ENCODE results near the gene FNDC4.
"Not testable (repeated sequence)": the region's sequence is repeated elsewhere in the genome, so short reads cannot be mapped to it uniquely, and the experiment has no call there.

Gene FNDC4, protein sequence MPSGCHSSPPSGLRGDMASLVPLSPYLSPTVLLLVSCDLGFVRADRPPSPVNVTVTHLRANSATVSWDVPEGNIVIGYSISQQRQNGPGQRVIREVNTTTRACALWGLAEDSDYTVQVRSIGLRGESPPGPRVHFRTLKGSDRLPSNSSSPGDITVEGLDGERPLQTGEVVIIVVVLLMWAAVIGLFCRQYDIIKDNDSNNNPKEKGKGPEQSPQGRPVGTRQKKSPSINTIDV

DNA sequence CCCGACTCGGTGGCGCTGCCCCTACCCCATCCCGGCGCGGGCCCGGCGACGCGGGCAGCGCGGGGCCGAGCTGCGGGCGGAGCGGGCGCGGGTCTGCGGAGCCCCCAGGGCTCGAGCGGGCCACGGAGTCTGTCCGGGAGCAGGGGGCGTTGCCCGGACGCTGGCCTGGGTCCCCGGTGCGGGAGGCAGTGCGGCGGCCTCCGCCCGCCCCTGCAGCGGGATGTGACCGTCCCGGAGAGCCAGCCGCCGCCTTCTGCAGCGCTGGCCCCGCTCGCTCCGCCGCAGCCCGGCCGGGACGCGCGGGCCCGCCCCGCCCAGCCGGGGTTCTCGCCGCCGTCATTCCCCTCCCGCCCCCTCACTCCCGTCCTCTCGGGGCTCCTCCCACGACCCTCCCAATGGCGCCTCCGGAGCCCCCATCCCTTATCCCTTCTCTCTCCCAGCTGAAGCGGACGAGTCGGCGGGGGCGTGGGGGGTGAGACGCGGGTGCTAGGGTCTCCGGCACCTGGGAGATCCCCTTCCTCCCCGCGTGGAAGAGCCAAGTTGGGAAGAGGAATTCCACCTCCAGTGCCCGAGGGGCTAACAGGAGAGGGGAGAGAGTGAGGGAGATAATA, at the start of gene FNDC4:
Gene FNDC4, minus strand, starts transcription at position 257 of the 611 bp plus-strand sequence. CDS start 521 bp downstream, outside the sequence.
- DNase-seq, result no peak

- no peak for DNase-seq
These were observed 49.3 kb upstream of the FNDC4 start for GRCh38 chr2:27544143-27544821.

- not testable (repeated sequence) for DNase-seq
These were observed 44.6 kb upstream of the FNDC4 start for GRCh38 chr2:27539649-27540048.

DNA sequence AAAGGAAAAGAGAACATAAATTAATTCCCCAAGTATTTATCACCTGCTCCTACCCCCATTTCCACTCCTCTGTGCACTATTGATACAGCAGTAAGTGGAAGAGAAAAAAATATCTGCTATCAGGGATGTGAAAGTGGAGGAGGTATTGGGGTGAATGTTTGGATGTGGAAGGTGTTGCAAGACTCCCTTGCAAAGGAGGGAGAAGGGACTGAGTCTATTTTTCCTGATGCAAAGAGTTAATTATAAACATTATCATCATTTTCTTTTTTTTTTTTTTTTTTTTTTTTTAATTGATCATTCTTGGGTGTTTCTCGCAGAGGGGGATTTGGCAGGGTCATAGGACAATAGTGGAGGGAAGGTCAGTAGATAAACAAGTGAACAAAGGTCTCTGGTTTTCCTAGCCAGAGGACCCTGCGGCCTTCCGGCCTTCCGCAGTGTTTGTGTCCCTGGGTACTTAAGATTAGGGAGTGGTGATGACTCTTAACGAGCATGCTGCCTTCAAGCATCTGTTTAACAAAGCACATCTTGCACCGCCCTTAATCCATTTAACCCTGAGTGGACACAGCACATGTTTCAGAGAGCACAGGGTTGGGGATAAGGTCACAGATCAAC, 43.9 kb upstream of the FNDC4 start:
- not testable (repeated sequence) for DNase-seq

DNA sequence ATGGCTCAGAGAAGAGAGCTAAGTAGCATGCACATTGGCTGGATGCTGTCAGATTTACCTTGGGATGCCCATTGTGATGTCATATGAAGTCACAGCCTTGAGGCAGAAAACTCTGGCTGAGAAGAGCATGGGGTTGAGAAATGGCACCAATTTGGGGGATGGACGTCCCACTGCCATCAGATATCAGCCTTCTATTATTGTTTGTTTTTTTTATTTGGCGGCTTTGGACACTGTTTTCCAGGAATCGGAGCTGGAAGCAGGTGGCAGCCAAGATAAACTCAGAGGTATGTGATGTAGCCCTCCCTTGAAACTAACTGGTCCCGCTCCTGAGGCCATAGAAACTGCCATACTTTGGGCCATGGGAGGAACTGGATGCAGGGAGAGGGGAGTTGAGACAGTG, 42.3 kb upstream of the FNDC4 start:
- no peak for DNase-seq

- no peak for DNase-seq
These were observed 37.0 kb upstream of the FNDC4 start for GRCh38 chr2:27531983-27532382.

GRCh38 chr2:27527182-27527581, 32.2 kb upstream of the FNDC4 start:
- no peak for DNase-seq

- no peak for DNase-seq
These were observed 27.5 kb upstream of the FNDC4 start for GRCh38 chr2:27522400-27522945.

DNA sequence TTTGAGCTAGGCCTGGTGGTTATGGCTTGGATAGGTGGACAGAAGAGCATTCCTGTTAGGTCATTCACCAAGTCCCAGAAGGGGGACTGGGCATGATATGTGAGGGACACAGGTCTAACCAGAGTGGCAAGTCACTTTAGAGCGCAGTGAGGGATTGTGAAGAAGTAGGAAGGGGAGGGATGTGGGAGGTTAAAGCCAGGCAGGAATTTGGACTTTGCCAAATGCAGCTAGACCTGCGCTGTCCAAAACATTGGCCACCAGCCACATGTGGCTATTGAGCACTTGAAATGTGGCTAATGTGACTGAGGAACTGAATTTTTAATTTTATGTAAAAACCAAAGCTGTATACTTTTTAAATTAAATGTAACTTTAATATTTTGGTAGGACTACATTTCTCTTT, 25.3 kb upstream of the FNDC4 start:
- no peak for DNase-seq

- no peak for DNase-seq
These were observed 23.7 kb upstream of the FNDC4 start for GRCh38 chr2:27518782-27519113.

DNA sequence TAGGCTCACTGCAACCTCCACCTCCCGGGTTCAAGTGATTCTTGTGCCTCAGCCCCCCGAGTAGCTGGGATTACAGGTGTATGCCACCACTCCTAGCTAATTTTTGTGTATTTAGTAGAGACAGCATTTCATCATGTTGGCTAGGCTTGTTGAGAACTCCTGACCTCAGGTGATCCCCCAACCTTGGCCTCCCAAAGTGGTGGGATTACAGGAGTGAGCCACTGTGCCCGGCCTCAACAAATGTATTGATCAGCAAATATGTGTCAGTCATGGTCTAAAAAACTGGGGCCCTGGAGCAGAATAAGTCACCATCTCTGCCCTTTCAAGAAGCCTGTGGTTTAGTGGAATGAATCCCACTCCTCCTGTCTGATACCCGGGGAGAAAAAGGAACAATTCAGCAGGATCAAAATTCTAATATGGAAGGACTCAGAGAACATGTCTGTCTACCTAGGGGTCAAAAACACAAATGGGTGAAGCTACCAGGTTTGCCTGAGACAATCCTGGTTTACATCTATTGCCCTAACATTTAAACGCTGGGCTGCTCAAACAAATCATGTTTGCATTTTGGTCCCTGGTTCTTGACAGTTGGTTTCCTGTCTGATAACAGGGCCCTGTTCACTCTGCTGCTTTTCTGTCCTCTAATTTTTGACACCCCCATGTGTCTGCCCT, 23.2 kb upstream of the FNDC4 start:
- DNase-seq, result no peak

DNA sequence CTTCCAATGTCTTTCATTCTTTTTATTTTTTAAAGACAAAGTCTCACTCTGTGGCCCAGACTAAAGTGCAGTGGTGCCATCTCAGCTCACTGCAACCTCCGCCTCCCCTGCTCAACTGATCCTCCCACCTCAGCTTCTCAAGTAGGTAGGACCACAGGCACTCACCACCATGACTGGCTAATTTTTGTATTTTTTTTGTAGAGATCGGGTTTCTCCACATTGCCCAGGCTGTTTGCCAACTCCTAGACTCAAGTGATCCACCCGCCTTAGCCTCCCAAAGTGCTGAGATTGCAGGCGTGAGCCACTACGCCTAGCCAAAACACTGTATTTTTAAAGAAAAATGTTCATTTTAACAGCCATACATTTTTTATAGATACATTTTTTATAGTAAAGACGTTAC, 14.3 kb upstream of the FNDC4 start:
- peak; percentile 48 for DNase-seq

DNA sequence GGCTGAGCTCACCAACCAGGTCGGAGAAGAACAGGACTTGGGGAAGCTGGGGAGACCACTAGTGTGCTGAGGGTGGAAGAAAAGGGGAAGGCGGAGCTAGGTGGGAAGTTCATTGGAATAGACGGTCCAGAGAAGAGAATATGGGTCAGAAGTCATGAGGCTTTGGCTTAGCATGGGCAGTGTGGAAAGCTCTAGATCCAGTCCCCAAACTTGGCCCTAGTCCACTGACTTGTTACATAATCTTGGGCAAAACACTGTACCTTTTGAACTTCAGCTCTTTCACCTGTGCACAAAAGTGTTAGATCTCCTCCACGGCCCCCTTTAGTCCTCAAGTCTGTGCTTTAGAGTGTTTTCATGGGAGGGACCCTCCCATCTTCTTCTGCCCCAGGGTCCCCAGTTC, 12.3 kb upstream of the FNDC4 start:
- no peak for DNase-seq

GRCh38 chr2:27506587-27506986, 11.6 kb upstream of the FNDC4 start:
- DNase-seq, result no peak

- DNase-seq, result no peak
These were observed 7.1 kb upstream of the FNDC4 start for GRCh38 chr2:27502142-27502541.

GRCh38 chr2:27501042-27501441, 6.0 kb upstream of the FNDC4 start:
- DNase-seq, result no peak

DNA sequence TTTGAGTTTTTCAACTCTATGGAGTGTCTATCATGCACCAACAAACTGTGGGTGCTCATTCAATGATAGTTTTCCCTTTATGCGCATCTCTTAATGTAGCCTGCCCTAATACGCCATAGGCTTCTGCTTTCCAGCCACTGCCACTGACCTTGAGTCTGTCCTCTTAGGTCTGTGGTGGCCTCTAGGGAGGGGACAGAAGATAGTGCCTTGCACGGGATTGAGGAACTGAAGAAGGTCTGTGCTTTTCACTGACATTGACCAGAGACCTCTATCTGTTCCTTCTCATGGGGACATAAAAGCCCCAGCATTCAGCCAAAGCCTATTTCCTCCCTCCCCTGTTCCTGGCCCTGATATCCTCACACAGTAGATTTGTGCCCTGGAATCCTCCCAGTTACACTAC, 4.0 kb upstream of the FNDC4 start:
- no peak for DNase-seq

GRCh38 chr2:27497288-27497627, 2.3 kb upstream of the FNDC4 start:
- DNase-seq, result no peak

- DNase-seq, result peak; percentile 67
These were observed 1.6 kb upstream of the FNDC4 start, which contains the start of gene GCKR for GRCh38 chr2:27496357-27497287. GCKR (plus strand) TSS chr2:27496839; CDS start chr2:27496905, 66 bp downstream.

GRCh38 chr2:27495840-27496356, 898 bp upstream of the FNDC4 start:
- no peak for DNase-seq

DNA sequence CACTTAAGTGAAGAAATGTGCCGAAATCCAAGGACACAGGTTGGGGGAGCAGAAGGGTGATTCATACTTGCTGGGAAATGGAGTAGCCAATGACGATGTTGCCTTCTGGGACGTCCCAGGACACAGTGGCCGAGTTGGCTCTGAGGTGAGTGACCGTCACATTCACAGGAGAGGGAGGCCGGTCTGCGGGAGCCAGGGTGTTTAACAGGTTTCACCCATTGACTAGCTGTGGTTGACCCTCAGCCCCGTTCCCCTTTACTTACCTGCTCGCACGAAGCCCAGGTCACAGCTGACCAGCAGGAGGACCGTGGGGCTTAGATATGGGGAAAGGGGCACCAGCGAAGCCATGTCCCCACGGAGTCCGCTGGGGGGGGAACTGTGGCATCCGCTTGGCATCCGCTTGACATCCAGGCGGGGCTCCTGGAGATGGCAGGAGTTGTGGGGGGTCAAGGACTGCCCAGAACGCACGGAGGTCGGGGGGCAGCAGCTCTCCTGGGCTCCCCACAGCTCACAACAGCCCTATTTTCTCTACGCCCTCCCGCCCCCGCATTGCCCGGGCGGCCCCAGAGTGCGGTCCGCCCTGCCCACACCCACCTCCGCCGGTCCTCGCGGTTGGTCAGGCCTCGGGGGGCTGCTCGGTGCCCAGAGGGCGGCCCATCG, 586 bp downstream of the FNDC4 start:
- DNase-seq, result no peak

Data from hematopoietic multipotent progenitor cell treated with erythropoietin and hydrocortisone succinate and interleukin-3 and kit ligand, for 6 days (in vitro differentiated cells).